CD4-positive, alpha-beta T cell treated with Interleukin-21 for 1 hour (primary cell): ENCODE results near the gene SRRM2.
A peak's percentile ranks its signal among the peaks of the same experiment; 100 is the strongest.
"Not testable (repeated sequence)": the region's sequence is repeated elsewhere in the genome, so short reads cannot be mapped to it uniquely, and the experiment has no call there.

Source experiments
- DNase-seq: peaks from one replicate; pipeline ENCODE4 v3.0.0-alpha.2; 2020

The SRRM2 gene

DNA sequence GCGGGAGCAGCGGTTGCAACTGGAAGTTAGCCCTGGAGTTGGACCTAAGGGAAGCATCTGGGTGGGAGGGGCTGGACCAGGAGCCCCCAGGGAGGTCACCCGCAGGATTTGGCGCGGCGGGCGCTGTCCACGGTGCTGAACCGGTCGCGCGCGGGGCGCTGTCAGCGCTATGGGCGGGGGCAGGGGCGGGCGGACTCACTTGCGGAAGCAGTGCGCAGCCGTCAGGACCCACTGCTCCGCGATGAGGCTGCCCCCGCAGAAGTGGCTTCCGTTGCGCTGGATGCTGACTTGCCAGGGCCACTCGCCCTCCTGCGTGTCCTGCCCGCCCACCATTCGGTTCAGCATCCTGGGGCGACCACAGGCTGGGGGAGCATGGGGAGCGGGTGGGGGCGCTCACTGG lies 36.9 kb upstream of the SRRM2 start:
- DNase-seq, result peak; percentile 84

DNA sequence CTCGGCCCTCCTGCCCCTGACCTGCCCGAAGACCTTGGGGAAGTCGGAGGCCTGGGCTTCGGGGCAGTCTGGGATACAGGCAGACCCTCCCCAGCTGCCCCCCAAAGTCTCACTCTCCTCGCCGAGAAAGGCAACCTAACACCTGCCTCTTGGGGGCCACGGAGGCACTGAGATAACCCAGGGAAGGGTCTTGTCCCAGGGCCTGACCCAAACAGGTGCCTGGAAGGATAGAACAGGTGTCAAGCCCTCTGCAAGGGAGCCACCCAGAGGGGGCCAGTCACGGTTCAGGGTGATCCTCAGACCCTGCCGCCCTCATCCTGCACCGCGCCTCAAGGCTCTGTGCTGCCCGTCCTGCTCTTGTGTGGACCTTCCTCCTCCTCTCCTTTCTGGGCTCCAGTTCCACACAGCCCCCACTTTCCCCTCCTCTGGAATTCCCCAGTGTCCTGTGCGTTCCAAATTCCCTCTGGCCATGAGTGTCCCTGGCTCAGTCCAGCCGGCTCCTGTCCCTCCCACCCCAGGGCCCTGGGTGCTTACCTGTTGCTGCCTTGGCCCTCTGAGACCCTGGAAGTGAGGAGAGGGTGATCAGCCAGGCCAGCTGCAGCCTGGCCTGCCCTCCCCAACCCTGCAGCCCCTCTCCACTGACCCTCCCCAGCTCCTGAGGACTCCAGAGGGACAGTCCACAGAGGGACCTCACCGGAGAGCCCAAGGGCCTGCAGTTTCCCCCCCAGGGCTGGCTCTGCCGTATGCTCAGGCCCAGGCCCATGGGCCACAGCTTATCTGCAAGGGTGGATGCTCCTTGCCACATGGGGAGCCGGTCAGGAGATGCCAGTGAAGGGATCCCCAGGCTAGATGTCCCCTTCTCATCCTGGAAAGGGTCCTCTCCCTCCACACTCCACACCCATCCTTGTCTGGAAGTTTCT lies 36.2 kb upstream of the SRRM2 start:
- DNase-seq, result no peak

DNA sequence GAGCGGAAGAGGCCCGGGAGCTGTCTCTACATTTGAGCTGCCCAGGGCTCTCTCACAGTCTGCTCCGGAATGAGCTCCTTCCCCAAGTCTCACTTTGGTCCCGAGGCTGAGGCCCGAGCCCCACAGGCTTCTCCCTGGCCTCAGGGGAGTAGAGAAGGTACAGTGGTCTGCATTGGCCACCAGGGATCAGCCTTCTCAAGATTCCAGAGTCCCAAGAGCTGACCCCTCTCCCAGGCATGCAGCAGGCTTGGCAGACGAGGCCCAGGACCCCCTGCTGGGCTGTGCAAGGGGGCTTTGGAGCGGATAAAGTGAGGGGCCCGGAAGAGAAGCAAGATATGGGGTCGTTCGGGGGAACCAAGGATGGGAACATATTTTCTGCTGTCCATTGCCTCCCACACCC lies 35.5 kb upstream of the SRRM2 start:
- no peak for DNase-seq

DNA sequence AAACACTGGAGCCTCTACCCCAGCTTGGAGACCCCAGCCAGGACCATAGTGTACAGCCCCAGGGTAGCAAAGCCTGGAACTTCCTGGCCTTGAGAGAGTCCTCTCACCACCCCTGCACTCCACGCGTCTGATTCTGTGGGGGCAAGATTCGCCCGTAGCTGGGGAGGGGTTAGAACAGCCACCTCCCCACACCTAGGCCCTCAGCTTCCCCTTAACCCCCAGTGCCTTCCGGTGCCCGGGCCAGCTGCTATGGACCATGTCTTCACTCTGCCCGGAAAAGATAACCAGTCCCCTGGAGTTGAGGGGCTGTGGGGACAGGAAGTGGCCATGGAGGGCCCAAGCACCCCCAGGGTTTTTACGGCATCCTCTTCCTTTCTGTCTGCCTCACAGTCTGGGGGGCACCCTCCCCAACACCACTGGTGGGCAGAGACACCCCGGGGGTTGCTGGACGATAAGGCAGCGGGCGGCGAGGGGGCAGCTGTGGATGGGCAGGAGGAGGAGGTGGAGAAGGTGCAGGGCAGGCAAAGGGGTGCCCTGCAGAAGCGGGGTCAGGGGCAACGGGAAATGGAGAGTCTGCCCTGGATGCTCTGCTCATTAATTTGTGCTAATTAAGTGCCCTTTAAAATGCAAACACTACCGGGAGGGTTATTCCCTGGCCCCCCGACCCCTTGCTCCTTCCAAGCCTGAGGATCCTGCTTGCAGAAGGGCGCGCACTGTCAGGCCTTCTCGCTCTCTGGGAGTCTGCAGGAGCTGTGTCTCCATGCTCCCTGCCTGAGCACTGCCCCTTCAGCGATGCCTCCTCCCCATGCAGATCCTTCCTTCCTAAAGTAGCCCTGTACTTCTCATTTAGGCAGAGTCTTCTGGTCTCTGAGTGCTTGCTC lies 34.8 kb upstream of the SRRM2 start:
- no peak for DNase-seq

DNA sequence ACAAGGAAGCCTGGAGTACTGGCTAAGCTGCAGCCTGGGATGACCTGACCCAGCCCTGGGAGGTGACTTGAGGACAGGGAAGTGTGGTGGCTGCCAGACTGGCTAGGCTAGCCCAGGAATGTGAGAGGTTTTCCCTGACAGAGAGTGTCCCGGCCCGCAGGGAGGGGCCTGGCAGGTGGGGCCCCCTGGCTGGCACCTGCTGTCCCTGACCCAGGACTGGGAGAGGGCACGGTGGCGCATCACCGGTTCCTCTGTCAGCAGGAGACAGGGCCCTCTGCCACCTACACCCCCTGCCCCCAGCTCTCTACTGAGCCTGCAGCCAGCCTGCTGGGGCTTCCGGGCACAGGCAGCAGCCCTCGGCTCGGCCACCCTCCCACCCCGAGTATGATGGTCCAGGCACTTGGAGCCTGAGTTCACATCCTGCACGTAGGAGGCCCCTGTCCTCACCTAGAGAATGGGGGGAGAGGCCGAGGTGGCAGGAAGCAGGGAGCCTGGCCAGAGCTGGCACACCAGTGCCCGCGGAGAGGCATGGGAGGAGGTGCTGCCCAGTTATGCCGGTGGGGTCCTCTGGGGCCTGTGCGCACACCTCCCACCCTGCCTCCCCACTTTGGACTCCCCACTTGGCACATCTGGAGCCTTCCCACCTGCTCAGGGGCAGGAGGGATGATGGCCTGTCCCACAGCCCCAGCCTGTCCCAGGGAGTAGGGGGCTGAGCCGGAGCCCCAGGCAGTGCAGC lies 32.9 kb upstream of the SRRM2 start:
- DNase-seq, result no peak

DNA sequence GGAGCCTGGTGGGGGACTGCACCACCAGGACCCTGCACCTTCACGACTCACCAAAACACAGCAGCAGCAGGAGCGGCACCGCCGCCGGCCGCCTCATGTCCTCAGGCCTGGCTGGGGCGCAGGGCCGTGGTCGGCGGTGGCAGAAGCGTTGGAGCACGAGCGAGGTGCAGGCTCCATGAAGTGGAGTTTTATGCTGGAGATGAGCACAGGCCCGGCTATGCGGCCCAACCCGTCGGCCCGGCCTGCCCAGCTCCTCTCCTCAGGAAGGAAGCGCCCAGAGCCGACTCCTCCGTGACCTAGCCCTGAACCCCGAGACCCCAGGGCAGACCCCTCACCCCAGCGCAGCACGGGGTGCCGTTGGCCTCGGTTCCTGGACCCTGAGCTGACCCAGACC lies 32.4 kb upstream of the SRRM2 start, which contains the start of gene PRSS27:
Gene PRSS27 (minus strand): TSS at position 161 of the 394 bp plus-strand sequence. CDS start 64 bp downstream, at position 97.
- no peak for DNase-seq

DNA sequence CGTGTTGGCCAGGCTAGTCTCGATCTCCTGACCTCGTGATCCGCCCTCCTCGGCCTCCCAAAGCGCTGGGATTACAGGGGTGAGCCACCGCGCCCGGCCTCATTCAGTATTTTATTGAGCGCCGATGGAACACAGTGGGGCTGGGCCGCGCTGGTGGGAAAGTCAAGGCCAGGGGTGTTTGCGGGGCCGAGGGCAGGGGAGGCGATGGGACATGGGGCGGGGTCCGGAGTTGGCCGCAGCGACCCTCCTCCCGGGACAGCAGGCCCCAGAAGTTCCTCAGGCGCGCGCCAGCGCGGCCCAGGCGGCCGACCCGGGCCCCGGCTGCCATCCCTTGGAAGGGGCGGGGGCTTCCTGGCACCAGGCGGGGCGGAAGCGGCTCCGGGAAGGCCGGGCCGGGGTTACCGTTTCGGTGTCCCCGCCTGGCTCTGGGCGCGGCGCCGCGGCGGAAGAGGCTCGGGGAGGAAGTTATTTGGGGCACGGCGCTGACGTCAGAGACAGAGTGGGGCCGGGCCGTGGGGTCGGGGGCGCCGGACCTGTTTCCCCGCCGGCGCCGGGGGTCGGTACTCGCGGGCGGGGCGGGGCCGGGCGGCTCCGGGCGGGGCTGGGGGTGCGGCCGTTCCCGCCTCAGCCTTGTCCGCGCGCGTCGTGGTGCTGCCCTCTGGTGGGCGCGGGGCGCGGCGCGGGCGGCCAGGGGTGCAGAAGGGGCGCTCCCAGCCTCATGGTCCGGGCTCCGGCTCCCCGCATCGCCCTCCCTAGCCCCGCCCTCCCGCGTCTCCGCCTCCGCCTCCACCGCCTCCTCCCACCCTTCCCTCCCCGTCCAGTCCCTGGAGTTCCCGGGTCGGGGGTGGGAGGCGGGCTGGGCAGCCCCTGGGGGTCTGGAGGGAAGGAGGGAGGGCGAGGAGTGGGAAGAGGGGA lies 31.5 kb upstream of the SRRM2 start:
- DNase-seq, result peak; percentile 92

DNA sequence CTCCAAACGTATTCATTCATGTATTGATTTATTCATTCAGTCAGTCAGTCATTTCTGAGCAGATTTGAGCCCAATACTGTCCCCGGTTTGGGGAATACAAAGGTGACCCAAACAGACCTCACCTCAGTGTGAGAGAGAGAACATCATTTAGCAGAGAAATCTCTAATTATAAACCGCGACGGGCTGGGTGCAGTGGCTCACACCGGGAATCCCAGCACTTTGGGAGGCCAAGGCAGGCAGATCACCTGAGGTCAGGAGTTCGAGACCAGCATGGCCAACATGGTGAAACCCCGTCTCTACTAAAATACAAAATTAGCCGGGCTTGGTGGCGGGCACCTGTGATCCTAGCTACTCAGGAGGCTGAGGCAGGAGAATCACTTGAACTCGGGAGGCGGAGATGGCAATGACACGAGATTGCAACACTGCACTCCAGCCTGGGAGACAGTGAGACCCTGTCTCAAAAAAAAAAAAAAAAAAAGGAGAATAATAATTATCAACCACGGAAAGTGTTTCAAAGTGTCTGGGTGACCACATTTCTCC lies 30.7 kb upstream of the SRRM2 start:
- DNase-seq, result not testable (repeated sequence)

DNA sequence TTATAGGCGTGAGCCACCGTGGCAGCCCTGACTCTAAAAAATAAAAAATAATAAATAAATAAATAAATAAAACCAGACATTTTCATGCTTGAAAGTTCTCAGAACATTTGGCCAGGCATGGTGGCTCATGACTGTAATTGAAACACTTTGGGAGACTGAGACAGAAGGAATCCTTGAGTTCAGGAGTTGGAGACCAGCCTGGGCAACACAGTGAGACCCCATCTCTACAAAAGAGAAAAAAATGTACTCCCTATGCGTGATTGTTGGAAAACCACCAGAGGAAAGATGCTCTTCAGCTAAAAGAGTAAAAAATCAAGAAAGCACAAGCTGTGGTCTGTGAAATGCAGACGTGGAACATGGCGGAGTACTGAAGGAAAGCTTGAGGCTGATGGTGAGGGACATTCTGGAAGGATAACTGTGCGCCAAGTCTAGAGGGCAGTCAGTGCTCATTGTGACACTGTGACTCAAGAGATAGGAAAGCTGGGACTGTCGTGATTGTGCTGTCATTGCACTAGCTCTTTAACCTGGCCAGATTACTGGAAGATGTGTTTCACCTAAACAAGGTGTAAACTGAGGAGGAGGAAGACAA lies 28.3 kb upstream of the SRRM2 start:
- no peak for DNase-seq

DNA sequence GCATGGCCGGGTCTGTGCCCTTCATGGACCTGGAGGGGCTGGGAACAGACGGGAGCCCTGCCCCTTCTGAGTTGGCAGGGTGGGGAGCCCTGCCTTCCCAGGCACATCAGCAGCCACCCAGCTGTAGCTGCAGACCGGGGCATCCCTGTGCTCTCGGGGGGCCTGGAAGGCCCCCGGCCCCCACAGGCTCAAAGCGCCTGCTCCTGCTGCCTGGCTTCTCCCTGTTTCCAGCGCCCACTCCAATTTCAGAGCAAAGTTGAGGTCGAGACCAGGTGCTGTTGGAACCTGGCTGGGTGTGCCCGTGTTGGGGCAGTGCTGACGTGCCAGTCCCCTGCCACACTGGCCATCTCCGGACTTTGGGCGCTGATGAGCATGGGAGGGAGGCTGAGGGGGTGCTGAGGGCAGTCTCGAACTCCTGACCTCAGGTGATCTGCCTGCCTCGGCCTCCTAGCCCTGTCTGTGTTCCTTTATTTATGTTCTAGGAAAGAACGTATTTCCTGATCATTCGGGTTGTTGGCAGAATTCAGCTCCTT lies 27.6 kb upstream of the SRRM2 start:
- no peak for DNase-seq

DNA sequence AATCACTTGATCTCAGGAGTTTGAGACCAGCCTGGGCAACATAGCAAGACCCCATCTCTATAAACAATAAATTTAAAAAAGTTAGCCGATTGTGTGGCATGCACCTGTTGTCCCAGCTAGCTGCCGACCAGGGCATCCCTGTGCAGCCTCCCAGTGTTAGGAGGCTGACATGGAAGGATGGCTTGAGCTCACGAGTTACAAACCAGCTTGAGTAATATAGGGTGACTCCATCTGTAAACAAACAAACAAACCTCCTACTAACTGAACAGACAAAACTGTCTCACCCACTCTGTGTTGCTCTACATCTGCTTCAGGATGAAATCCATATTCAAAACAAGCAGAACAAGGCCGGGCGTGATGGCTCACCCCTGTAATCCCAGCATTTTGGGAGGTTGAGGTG lies 25.5 kb upstream of the SRRM2 start:
- no peak for DNase-seq

DNA sequence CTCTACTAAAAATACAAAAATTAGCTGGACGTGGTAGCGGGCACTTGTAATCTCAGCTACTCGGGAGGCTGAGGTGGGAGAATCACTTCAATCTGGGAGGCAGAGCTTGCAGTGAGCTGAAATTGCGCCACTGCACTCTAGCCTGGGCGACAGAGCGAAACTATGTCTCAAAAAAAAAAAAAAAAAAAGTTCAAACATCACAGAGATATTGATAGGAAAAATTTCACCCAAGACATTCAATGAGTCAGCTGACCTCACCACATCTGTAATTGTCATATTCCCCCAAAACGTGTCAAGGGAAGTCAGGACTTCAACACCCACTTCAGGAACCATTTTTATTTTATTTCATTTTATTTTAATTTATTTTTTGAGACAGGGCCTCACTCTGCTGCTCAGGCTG lies 24.4 kb upstream of the SRRM2 start:
- no peak for DNase-seq

DNA sequence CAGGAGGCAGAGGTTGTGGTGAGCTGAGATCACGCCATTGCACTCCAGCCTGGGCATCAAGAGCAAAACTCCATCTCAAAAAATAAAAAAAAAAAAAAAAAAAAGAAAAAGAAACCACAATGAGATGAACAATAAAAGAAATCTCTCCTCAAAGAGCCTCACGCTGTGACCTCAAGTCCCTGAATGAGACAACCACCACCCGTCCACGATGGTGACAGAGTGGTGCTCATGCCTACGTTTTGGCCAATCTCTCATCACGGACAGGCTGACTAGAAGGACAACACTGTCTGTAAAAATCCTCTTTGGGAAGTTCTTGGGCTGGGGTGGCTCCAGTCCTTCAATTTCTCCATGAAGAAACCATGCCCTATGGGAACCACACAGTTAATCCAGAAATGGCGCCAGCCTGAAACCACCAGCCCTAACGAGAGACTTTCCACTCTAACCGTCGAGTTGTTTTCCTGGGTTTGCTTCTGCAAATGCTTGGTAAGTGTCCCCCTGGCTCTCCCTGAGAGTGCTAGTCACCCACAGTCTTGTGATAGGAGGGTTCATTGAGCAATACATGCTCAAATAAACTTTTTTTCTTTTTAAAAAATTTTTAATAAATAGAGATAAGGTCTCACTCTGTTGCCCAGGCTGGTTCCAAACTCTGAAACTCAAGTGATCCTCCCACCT lies 17.5 kb upstream of the SRRM2 start:
- DNase-seq, result no peak

DNA sequence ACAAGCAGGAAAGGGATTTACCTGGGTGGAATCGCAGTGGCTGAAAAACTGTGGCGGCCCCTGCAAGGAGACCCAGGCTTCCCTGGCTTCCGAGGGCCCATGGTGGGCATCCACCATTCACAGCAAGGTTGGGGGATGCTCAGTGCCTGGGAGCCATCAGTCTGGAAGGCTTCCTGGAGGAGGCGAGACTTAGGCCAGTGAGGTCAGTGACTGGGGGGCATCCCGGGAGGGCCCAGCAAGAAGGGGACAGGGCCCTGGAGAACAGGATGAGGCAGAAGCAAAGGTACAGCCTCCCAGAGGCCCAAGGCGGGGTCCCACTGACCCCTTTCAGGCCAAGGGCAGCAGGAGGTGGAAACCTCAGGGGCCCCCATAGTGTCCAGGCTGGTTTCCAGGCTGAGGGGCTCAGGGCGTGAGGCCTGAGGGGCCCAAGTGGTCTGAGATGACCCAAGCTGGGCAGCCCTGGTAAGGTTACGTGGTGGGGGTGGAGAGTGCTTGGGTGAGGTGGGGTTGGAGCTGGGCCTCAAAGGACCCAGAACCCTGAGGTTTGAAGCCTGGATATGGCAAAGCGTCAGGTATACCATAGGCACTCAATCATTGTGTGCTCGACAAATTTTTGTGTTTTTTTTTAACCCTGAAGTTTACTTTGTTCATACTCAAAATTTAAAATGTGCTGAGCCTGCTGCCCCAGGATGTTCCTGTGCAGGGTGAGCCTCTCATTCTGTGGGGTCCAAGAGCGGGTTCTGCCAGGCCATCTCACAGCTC lies 15.8 kb upstream of the SRRM2 start:
- DNase-seq, result no peak

DNA sequence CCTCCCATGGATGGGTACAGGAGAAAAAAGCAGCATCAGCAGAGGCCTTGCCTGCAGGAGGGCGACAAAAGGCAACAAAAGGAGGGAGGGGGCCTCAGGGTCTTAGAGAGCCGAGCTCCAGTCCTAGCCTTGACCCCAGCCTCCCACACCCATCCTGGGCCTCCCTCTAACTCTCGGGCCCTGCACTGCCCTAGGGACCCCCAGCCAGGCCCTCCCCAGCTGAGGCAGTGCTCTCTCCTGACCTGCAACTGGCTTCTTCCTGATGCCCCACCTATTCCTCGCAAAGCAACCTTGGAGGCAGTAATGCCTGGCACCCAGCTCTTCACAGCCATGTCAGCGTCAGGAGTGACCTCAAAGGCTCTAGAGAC lies 15.2 kb upstream of the SRRM2 start:
- DNase-seq, result no peak

DNA sequence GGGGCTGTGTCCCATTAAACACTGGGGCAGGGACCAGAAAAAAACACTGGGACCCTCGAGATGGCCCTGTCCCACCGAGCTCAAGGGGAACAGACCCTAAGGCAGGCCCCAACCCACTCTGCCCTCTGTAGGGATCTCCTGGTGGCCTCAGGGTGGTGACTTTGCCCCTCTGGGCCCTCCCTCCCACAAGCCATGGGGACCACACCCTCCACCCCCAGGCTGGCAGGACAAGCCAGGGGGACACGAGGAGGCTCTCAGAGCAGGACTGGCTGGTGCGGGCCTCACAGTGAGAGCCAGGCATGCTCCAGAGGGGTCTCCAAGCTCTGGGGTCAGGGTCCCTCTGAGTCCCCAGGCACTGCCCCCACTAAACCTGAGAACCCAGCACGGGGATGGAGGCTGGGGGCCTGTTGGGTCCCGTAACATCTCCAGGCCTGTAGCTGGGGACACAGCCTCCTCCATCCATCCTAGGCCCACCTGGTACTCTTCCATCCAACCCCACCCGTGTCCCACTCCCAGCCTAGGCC lies 14.5 kb upstream of the SRRM2 start:
- DNase-seq, result no peak

DNA sequence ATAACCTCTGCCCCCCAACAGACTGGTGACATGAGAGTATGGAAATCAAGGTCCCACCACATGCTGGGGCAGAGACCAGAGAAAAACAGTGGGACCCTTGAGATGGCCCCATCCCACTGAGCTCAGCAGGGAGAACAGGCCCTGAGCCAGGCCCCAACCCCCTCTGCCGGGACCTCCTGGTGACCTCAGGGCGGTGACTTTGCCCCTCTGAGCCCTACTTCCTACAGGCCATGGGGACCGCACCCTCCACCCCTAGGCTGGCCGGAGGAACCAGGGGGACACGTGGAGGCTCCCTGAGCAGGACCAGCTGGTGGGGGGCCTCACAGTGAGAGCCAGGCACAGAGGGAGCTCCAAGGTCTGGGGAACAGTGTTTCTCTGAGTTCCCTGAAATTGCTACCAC lies 13.8 kb upstream of the SRRM2 start:
- no peak for DNase-seq

DNA sequence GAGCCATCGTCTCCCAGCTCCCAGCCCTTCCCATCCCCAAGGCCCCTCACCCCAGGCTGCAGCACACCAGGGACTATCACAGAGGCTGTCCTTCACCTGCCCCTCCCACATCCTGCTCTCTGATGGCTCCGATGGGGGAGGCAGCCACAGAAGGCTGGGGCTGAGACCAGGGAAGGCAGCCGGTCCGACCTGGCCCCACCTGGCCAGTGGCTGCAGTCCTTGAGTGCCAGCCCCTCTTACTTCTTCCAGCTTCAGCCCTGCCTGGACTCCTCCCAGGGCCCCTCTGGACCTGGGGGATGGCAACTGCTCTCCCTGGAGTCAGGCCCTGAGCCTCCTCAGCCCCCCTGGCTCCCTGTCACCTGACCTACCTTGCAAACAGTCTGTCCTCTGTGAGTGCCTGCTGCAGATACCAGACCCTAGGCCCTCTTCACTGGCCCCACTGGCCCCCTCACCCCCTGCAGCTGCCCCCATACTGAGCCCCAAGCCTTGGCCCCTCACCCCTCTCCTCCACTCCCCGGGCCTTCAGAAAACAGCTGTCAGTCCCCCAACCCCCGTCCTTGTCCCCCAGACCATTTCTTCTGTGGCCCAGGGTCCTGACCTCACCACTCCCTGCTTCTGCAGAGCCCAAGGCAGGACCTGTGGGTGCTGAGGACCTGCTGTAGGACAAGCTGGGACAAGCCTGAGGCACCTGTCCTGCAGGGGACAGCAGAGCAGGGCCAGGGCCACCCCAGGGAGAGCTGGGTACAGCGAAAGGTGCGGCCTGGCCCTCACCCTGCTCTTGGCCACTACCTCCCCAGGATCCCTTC lies 12.6 kb upstream of the SRRM2 start:
- no peak for DNase-seq

DNA sequence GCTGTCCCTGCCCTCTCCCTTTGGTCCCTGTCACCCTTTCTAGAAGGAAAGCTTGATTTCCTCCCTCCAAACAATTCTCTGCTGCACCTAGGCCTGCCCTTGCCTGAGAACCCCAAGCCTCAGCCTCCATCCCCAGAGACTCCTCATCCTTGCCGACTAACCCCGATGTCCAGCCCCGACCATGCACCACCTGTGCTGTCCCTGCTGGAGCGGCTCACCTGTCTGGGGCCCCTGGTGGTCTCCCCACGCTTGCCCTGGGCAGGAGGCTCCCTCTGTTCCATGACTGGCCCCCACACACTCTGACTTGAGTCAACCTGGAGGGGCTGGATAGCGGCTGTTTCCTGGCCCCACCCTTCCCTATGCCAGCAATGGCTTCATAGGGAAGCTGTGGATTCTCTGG lies 12.0 kb upstream of the SRRM2 start:
- DNase-seq, result no peak
